ENCODE measurements around the gene ABLIM1. TPM values are rescaled to one million over a fixed set of nuclear protein-coding genes. Genes with fewer than 3 reads are reported as not detected.

The ABLIM1 gene
- total RNA-seq, 1 donor from 2014 or later, result 159 TPM

- DNase-seq, result peak; percentile 28
These were observed 254.4 kb downstream of the ABLIM1 start for GRCh38 chr10:114403541-114404161.

- DNase-seq, result no peak
These were observed 255.1 kb downstream of the ABLIM1 start for GRCh38 chr10:114402871-114403540.

GRCh38 chr10:114402233-114402632, 255.8 kb downstream of the ABLIM1 start:
- no peak for DNase-seq

- DNase-seq, result no peak
These were observed 256.8 kb downstream of the ABLIM1 start for GRCh38 chr10:114401195-114401791.

GRCh38 chr10:114400091-114400490, 258.0 kb downstream of the ABLIM1 start:
- no peak for DNase-seq

- DNase-seq, result no peak
These were observed 258.5 kb downstream of the ABLIM1 start for GRCh38 chr10:114399576-114399975.

GRCh38 chr10:114398587-114399331, 259.3 kb downstream of the ABLIM1 start:
- no peak for DNase-seq

- DNase-seq, result no peak
These were observed 260.4 kb downstream of the ABLIM1 start for GRCh38 chr10:114397651-114398145.

- DNase-seq, result no peak
These were observed 261.6 kb downstream of the ABLIM1 start for GRCh38 chr10:114396464-114396863.

- no peak for DNase-seq
These were observed 262.6 kb downstream of the ABLIM1 start for GRCh38 chr10:114395366-114396022.

- DNase-seq, result no peak
These were observed 263.5 kb downstream of the ABLIM1 start for GRCh38 chr10:114394531-114394930.

GRCh38 chr10:114393886-114394285, 264.2 kb downstream of the ABLIM1 start:
- DNase-seq, result no peak

- DNase-seq, result peak; percentile 90
These were observed 264.6 kb downstream of the ABLIM1 start for GRCh38 chr10:114393482-114393881.

GRCh38 chr10:114392112-114392835, 265.8 kb downstream of the ABLIM1 start:
- peak; percentile 91 for DNase-seq

- no peak for DNase-seq
These were observed 266.5 kb downstream of the ABLIM1 start for GRCh38 chr10:114391599-114391998.

GRCh38 chr10:114389426-114389825, 268.6 kb downstream of the ABLIM1 start:
- peak; percentile 94 for DNase-seq

- peak; percentile 27 for DNase-seq
These were observed 269.8 kb downstream of the ABLIM1 start for GRCh38 chr10:114388275-114388674.

- DNase-seq, result no peak
These were observed 270.3 kb downstream of the ABLIM1 start for GRCh38 chr10:114387784-114388183.

GRCh38 chr10:114386452-114386851, 271.6 kb downstream of the ABLIM1 start:
- no peak for DNase-seq

- no peak for DNase-seq
These were observed 272.5 kb downstream of the ABLIM1 start for GRCh38 chr10:114385557-114385956.

- DNase-seq, result no peak
These were observed 273.5 kb downstream of the ABLIM1 start for GRCh38 chr10:114384601-114385000.

- no peak for DNase-seq
These were observed 273.9 kb downstream of the ABLIM1 start for GRCh38 chr10:114384181-114384580.
